Neural cell (in vitro differentiated cells): Measurements from ENCODE around the gene SMC2. TPM values are rescaled to one million over a fixed set of nuclear protein-coding genes. Genes with fewer than 3 reads are reported as not detected.

Experiments
- H2AFZ ChIP-seq: fragments of 200-600, 300-800 bp; sonication (generic), shearing (Covaris generic); 2 replicates; pipeline ENCODE4 v1.6.0; 2014; ENCODE audit warnings: low read depth, mild to moderate bottlenecking, antibody characterized with exemption, low read length, moderate library complexity
- H3F3A ChIP-seq: fragments of 200-600 bp; shearing (Covaris generic); 2 replicates; pipeline ENCODE4 v1.6.1; 2016; ENCODE audit warnings: mild to moderate bottlenecking, moderate library complexity, mixed read lengths, antibody characterized with exemption, low read length; ENCODE audit not compliant: insufficient read depth, poor library complexity, severe bottlenecking
- H3K27ac ChIP-seq: fragments of 200-600, 300-800 bp; sonication (generic), shearing (Covaris generic); 2 replicates; pipeline ENCODE4 v1.5.1; 2014; ENCODE audit warnings: mild to moderate bottlenecking, low read length, moderate library complexity
- H3K27me3 ChIP-seq: fragments of 300-800, 200-600 bp; sonication (generic), shearing (Covaris generic); 2 replicates; pipeline ENCODE4 v1.6.0; 2014; ENCODE audit warnings: mild to moderate bottlenecking, low read depth, low read length, moderate library complexity; ENCODE audit not compliant: insufficient read depth
- H3K36me3 ChIP-seq: fragments of 300-800, 200-600 bp; sonication (generic), shearing (Covaris generic); 2 replicates; pipeline ENCODE4 v1.5.1; 2014; ENCODE audit warnings: mild to moderate bottlenecking, antibody characterized with exemption, low read length, moderate library complexity; ENCODE audit not compliant: insufficient read depth
- H3K4me2 ChIP-seq: fragments of 300-800, 200-600 bp; sonication (generic), shearing (Covaris generic); 2 replicates; pipeline ENCODE4 v1.6.0; 2014; ENCODE audit warnings: mild to moderate bottlenecking, low read length
- H3K4me3 ChIP-seq: fragments of 300-800, 200-600 bp; sonication (generic), shearing (Covaris generic); 2 replicates; pipeline ENCODE4 v1.5.1; 2014; ENCODE audit warnings: mild to moderate bottlenecking, low read length, moderate library complexity
- H3K79me2 ChIP-seq: fragments of 200-600 bp; shearing (Covaris generic); replicated peaks from 2 replicates; pipeline ENCODE4 v1.6.0; 2014; ENCODE audit warnings: mild to moderate bottlenecking, low read length, moderate library complexity; ENCODE audit not compliant: insufficient read depth
- H3K9ac ChIP-seq: fragments of 300-800, 200-600 bp; sonication (generic), shearing (Covaris generic); 2 replicates; pipeline ENCODE4 v1.6.1; 2016; ENCODE audit warnings: mild to moderate bottlenecking, low read length, mixed read lengths
- H3K9me2 ChIP-seq: fragments of 200-600 bp; shearing (Covaris generic); 2 replicates; pipeline ENCODE4 v1.6.1; 2016; ENCODE audit warnings: mild to moderate bottlenecking, low read length, mixed read lengths; ENCODE audit not compliant: insufficient read depth
- H3K9me3 ChIP-seq: fragments of 200-600, 300-800 bp; sonication (generic), shearing (Covaris generic); 2 replicates; pipeline ENCODE4 v1.6.1; 2016; ENCODE audit warnings: mild to moderate bottlenecking, mixed run types, low read length, moderate library complexity, mixed read lengths
- H4K20me1 ChIP-seq: fragments of 200-600 bp; shearing (Covaris generic); 2 replicates; pipeline ENCODE4 v1.6.1; 2016; ENCODE audit warnings: mild to moderate bottlenecking, mixed run types; ENCODE audit not compliant: insufficient read depth
- CTCF ChIP-seq: fragments of 450-650 bp; IDR thresholded peaks from 2 replicates; pipeline ENCODE4 v1.5.1; 2014; ENCODE audit warnings: antibody characterized with exemption, mild to moderate bottlenecking, moderate library complexity; ENCODE audit not compliant: poor library complexity, severe bottlenecking
- EP300 ChIP-seq: fragments of 450-650 bp; conservative IDR thresholded peaks from 2 replicates; pipeline ENCODE4 v1.6.1; 2014; ENCODE audit warnings: antibody characterized with exemption, mild to moderate bottlenecking, moderate library complexity; ENCODE audit not compliant: poor library complexity, severe bottlenecking
- EZH2 ChIP-seq: fragments of 200-600, 300-800 bp; shearing (Covaris generic), sonication (generic); IDR thresholded peaks from 2 replicates; pipeline ENCODE4 v1.6.1; 2014; ENCODE audit warnings: antibody characterized with exemption, low read length, borderline replicate concordance, mild to moderate bottlenecking; ENCODE audit not compliant: insufficient read depth, poor library complexity, severe bottlenecking
- MXI1 ChIP-seq: fragments of 450-650 bp; conservative IDR thresholded peaks from 2 replicates; pipeline ENCODE4 v1.6.1; 2014; ENCODE audit warnings: antibody characterized with exemption, mild to moderate bottlenecking; ENCODE audit not compliant: poor library complexity, severe bottlenecking
- POLR2AphosphoS5 ChIP-seq: IDR thresholded peaks from 2 replicates; pipeline ENCODE4 v1.6.1; 2012
- RAD21 ChIP-seq: fragments of 450-650 bp; conservative IDR thresholded peaks from 2 replicates; pipeline ENCODE4 v1.6.1; 2014; ENCODE audit warnings: antibody characterized with exemption, mild to moderate bottlenecking, moderate library complexity
- REST ChIP-seq: IDR thresholded peaks from 2 replicates; pipeline ENCODE4 v1.6.1; 2012; ENCODE audit warnings: borderline replicate concordance
- SMC3 ChIP-seq: fragments of 450-650 bp; conservative IDR thresholded peaks from 2 replicates; pipeline ENCODE4 v1.6.1; 2014; ENCODE audit warnings: antibody characterized with exemption, mild to moderate bottlenecking, moderate library complexity; ENCODE audit not compliant: poor library complexity
- TAF1 ChIP-seq: IDR thresholded peaks from 2 replicates; pipeline ENCODE4 v1.6.1; 2012; ENCODE audit warnings: low read depth
- polyA plus RNA-seq: library from polyadenylated mRNA; depleted of rRNA; stranded (reverse); fragments of >200 nt; gene quantifications from 2 replicates; pipeline ENCODE4 v1.2.3, GENCODE V29; 2014

The SMC2 gene
- polyA plus RNA-seq, 1 donor from 2014 or later: 3.6 TPM

GRCh38 chr9:104069288-104069687 lies 24.8 kb upstream of the SMC2 start:
- TF ChIP-seq EP300 (no peak), MXI1 (no peak), REST (no peak), SMC3 (no peak), POLR2AphosphoS5 (no peak), RAD21 (no peak), EZH2 (no peak), TAF1 (no peak), CTCF (no peak)

GRCh38 chr9:104071589-104071988 lies 22.5 kb upstream of the SMC2 start:
- Histone ChIP-seq H3K9ac (no peak overlapping the region), H3F3A (no peaks in the 10 kb centered on the region), H4K20me1 (no peaks in the 10 kb centered on the region), H3K27me3 (no peaks in the 10 kb centered on the region), H3K9me2 (no peaks in the 10 kb centered on the region), H3K79me2 (no peaks in the 10 kb centered on the region), H3K4me3 (no peak overlapping the region), H3K4me2 (no peak overlapping the region), H2AFZ (no peak overlapping the region), H3K36me3 (no peaks in the 10 kb centered on the region), H3K9me3 (no peaks in the 10 kb centered on the region), H3K27ac (no peak overlapping the region)
- TF ChIP-seq SMC3 (no peak), MXI1 (no peak), EZH2 (no peak), POLR2AphosphoS5 (no peak)

More at GRCh38 chr9:104069288-104069687, 24.8 kb upstream of the SMC2 start:
- Histone ChIP-seq H3K9me3 (no peaks in the 10 kb centered on the region), H3F3A (no peaks in the 10 kb centered on the region), H3K27me3 (no peaks in the 10 kb centered on the region), H3K79me2 (no peaks in the 10 kb centered on the region), H3K36me3 (no peaks in the 10 kb centered on the region), H3K9ac (no peak overlapping the region), H4K20me1 (no peaks in the 10 kb centered on the region), H3K4me2 (no peak overlapping the region), H3K4me3 (no peak overlapping the region), H3K9me2 (no peaks in the 10 kb centered on the region), H3K27ac (no peak overlapping the region), H2AFZ (no peak overlapping the region)
